ENCODE results near the gene TM9SF2.

The TM9SF2 gene

GRCh38 chr13:99577934-99578917 is 77.0 kb downstream of the TM9SF2 start:
- peak; percentile 44 for DNase-seq (ENCODE audit: low spot score)

GRCh38 chr13:99580500-99581268 is 79.4 kb downstream of the TM9SF2 start:
- no peak for DNase-seq (ENCODE audit: low spot score)

- DNase-seq (ENCODE audit: low spot score): no peak
These were observed 81.2 kb downstream of the TM9SF2 start for GRCh38 chr13:99582511-99582910.

- DNase-seq (ENCODE audit: low spot score): no peak
These were observed 84.3 kb downstream of the TM9SF2 start for GRCh38 chr13:99585609-99586008.

GRCh38 chr13:99587021-99587420 is 85.7 kb downstream of the TM9SF2 start:
- DNase-seq (ENCODE audit: low spot score): no peak

- no peak for DNase-seq (ENCODE audit: low spot score)
These were observed 86.8 kb downstream of the TM9SF2 start for GRCh38 chr13:99587893-99588606.

GRCh38 chr13:99589575-99589974 is 88.3 kb downstream of the TM9SF2 start:
- DNase-seq (ENCODE audit: low spot score): no peak

- no peak for DNase-seq (ENCODE audit: low spot score)
These were observed 89.3 kb downstream of the TM9SF2 start for GRCh38 chr13:99590519-99591011.

- DNase-seq (ENCODE audit: low spot score): no peak
These were observed 94.9 kb downstream of the TM9SF2 start for GRCh38 chr13:99596180-99596579.

- no peak for DNase-seq (ENCODE audit: low spot score)
These were observed 99.0 kb downstream of the TM9SF2 start for GRCh38 chr13:99600318-99600717.

- no peak for DNase-seq (ENCODE audit: low spot score)
These were observed 100.3 kb downstream of the TM9SF2 start for GRCh38 chr13:99601535-99601934.

- no peak for DNase-seq (ENCODE audit: low spot score)
These were observed 103.4 kb downstream of the TM9SF2 start for GRCh38 chr13:99604636-99605035.

- DNase-seq (ENCODE audit: low spot score): no peak
These were observed 104.4 kb downstream of the TM9SF2 start for GRCh38 chr13:99605420-99606323.

- DNase-seq (ENCODE audit: low spot score): peak; percentile 82
These were observed 105.2 kb downstream of the TM9SF2 start, which contains the start of gene CLYBL for GRCh38 chr13:99606324-99607066. Gene CLYBL, plus strand, starts transcription at chr13:99606690.

- DNase-seq (ENCODE audit: low spot score): no peak
These were observed 107.1 kb downstream of the TM9SF2 start for GRCh38 chr13:99608345-99608744.

- DNase-seq (ENCODE audit: low spot score): no peak
These were observed 109.5 kb downstream of the TM9SF2 start for GRCh38 chr13:99610702-99611289.
